H1 (cell line): ENCODE measurements around the gene TMA7. TPM values are rescaled to one million over a fixed set of nuclear protein-coding genes. Genes with fewer than 3 reads are reported as not detected.

Source experiments
- CHD7 ChIP-seq: fragments of 300-600 bp; sonication (generic); IDR thresholded peaks from 2 replicates; pipeline ENCODE4 v1.7.1; 2012; ENCODE audit warnings: low read length, moderate library complexity, mild to moderate bottlenecking, inconsistent platforms; ENCODE audit not compliant: insufficient replicate concordance
- polyA plus RNA-seq, 7 experiments: library from polyadenylated mRNA; depleted of rRNA in 3 of 7; stranded (reverse) in 5 of 7; unstranded in 2 of 7; fragments of >200 nt in 5 of 7; fragments of 200-250 nt in 2 of 7; gene quantifications; 1 replicate in 5 of 7; 2 replicates in 1 of 7; 4 replicates in 1 of 7; pipeline versions ENCODE4 v1.2.1 to v1.2.3, GENCODE V29; 2011 to 2013; ENCODE audit warnings: missing spikeins in 2 of 7, mixed read lengths in 2 of 7
- total RNA-seq: library from RNA; stranded (reverse); fragmentation: NEBNext Ultra II Directional; extraction: Animal tissue kit (Norgen Biotek cat#: 25700); gene quantifications from 2 replicates; pipeline ENCODE4 v1.2.1, GENCODE V29; 2021

TMA7 gene
- total and polyA plus RNA-seq, 2 of the 8 experiments (the other 6 are each of a cell fraction or from before 2014, with no cell fraction given): 138 to 305 TPM

GRCh38 chr3:48404440-48405342, 35.4 kb upstream of the TMA7 start (continued):
- TF ChIP-seq CHD7: no peak
